Measurements from ENCODE around the gene MED22. TPM values are rescaled to one million over a fixed set of nuclear protein-coding genes. Genes with fewer than 3 reads are reported as not detected.

The MED22 gene

Small RNA genes within 50 kb of the gene (small RNA-seq; reads per million reads assigned to genes)
- gene RF00019 (ENCODE audit: insufficient read depth) (not detected), gene SNORD24 (ENCODE audit: insufficient read depth) (not detected), gene SNORD36A (ENCODE audit: insufficient read depth) (not detected), gene SNORD36B (ENCODE audit: insufficient read depth) (not detected), gene SNORD36C (ENCODE audit: insufficient read depth) (not detected)
